Right atrium auricular region (tissue), 2 donors: ENCODE measurements around the gene SMG9. TPM values are rescaled to one million over a fixed set of nuclear protein-coding genes. Genes with fewer than 3 reads are reported as not detected.
A peak's percentile ranks its signal among the peaks of the same experiment; 100 is the strongest.

Experiments used
- DNase-seq: peaks from one replicate; pipeline ENCODE4 v3.0.0-alpha.2; 2019; ENCODE audit warnings: low spot score
- H3K27ac ChIP-seq, 2 donors: fragments of 200-600 bp; sonication (generic); 1 replicate in 1 of 2; 2 replicates in 1 of 2; pipeline ENCODE4 v1.5.1; 2016 to 2019
- H3K27me3 ChIP-seq, 2 donors: fragments of 200-600 bp; sonication (generic); one replicate each; pipeline versions ENCODE4 v1.5.1 to v1.6.0; 2017 to 2019
- H3K36me3 ChIP-seq: fragments of 200-600 bp; sonication (generic); one replicate; pipeline ENCODE4 v1.5.1; 2016
- H3K4me1 ChIP-seq, 2 donors: fragments of 200-600 bp; sonication (generic); one replicate each; pipeline versions ENCODE4 v1.5.1 to v1.6.0; 2017 to 2019
- H3K4me3 ChIP-seq, 2 donors: fragments of 200-600 bp; sonication (generic); 1 replicate in 1 of 2; 2 replicates in 1 of 2; pipeline ENCODE4 v1.5.1; 2017 to 2019; ENCODE audit warnings: mild to moderate bottlenecking in 1 of 2, moderate library complexity in 1 of 2
- H3K9me3 ChIP-seq, 2 donors: fragments of 200-600 bp; sonication (generic); one replicate each; pipeline ENCODE4 v1.5.1; 2019
- CTCF ChIP-seq, 2 donors: fragments of 200-600 bp; sonication (generic); IDR thresholded peaks; one replicate each; pipeline ENCODE4 v1.5.1; 2019; ENCODE audit warnings: antibody characterized with exemption in 2 of 2
- total RNA-seq, 2 donors: library from RNA; depleted of rRNA; stranded (reverse); fragments of >200 nt; gene quantifications; one replicate each; pipeline ENCODE4 v1.1.0, GENCODE V29; 2016

Gene SMG9
- total RNA-seq, 2 donors from 2014 or later, result 8.0 to 11.0 TPM

- H3K27ac ChIP-seq, result no peak overlapping the region
- no peaks in the 10 kb centered on the region for H3K27me3 ChIP-seq
- H3K4me1 ChIP-seq, result peaks cover 0 to 6% of the 10 kb centered on the region in 2 donors
- no peak for DNase-seq
- no peaks in the 10 kb centered on the region for H3K36me3 ChIP-seq
- no peak overlapping the region for H3K4me3 ChIP-seq
- no peaks in the 10 kb centered on the region for H3K9me3 ChIP-seq
- no peak for TF ChIP-seq CTCF (IDR thresholded peaks at IDR 0.05)
Observed at GRCh38 chr19:43789029-43789428, 34.3 kb upstream of the SMG9 start.

- H3K36me3 ChIP-seq, result no peaks in the 10 kb centered on the region
- peaks cover 0 to 6% of the 10 kb centered on the region in 2 donors for H3K4me1 ChIP-seq
- no peak for TF ChIP-seq CTCF (IDR thresholded peaks at IDR 0.05)
- no peak overlapping the region for H3K4me3 ChIP-seq
- no peaks in the 10 kb centered on the region for H3K9me3 ChIP-seq
- H3K27ac ChIP-seq, result no peak overlapping the region
- DNase-seq, result no peak
- H3K27me3 ChIP-seq, result no peaks in the 10 kb centered on the region
Observed at GRCh38 chr19:43786665-43787064, 31.9 kb upstream of the SMG9 start.

- H3K36me3 ChIP-seq, result no peaks in the 10 kb centered on the region
- TF ChIP-seq CTCF (IDR thresholded peaks at IDR 0.05), result peak; percentile 86 to 96
- no peaks in the 10 kb centered on the region for H3K9me3 ChIP-seq
- no peak overlapping the region for H3K4me3 ChIP-seq
- no peaks in the 10 kb centered on the region for H3K27me3 ChIP-seq
- peak overlapping the region in 1 of 2 donors; percentile 23 for H3K27ac ChIP-seq
- peaks cover 0 to 6% of the 10 kb centered on the region in 2 donors for H3K4me1 ChIP-seq
- peak; percentile 71 for DNase-seq
Observed at GRCh38 chr19:43784981-43785808, 30.4 kb upstream of the SMG9 start.

- peaks cover 0 to 6% of the 10 kb centered on the region in 2 donors for H3K4me1 ChIP-seq
- peak overlapping the region in 1 of 2 donors; percentile 23 for H3K27ac ChIP-seq
- TF ChIP-seq CTCF (IDR thresholded peaks at IDR 0.05), result no peak
- no peaks in the 10 kb centered on the region for H3K9me3 ChIP-seq
- no peaks in the 10 kb centered on the region for H3K36me3 ChIP-seq
- no peak overlapping the region for H3K4me3 ChIP-seq
- H3K27me3 ChIP-seq, result no peaks in the 10 kb centered on the region
- peak; percentile 77 for DNase-seq
Observed at GRCh38 chr19:43784241-43784980, 29.6 kb upstream of the SMG9 start.

- Histone ChIP-seq H3K27ac (no peak overlapping the region), H3K4me1 (peaks cover 0 to 6% of the 10 kb centered on the region in 2 donors), H3K27me3 (no peaks in the 10 kb centered on the region), H3K4me3 (no peak overlapping the region), H3K36me3 (no peaks in the 10 kb centered on the region), H3K9me3 (no peaks in the 10 kb centered on the region)
- TF ChIP-seq CTCF (IDR thresholded peaks at IDR 0.05), result no peak
- no peak for DNase-seq
Observed at GRCh38 chr19:43783636-43784035, 28.9 kb upstream of the SMG9 start.
